ENCODE results near the gene FAIM2.

The FAIM2 gene

GRCh38 chr12:49895773-49896172 is 7.9 kb downstream of the FAIM2 start:
- no peak for DNase-seq (ENCODE audit: low read depth, low spot score)
- ChIA-PET POLR2A (no interaction called here), CTCF (interaction anchor here (1.6 kb wide), 1 partner anchor 72 kb away, joined by 5 read pairs; no protein-coding TSS in a partner anchor)
- H3K4me3 ChIP-seq (ENCODE audit: low read depth, low read length) = no peak overlapping the region
- TF ChIP-seq CTCF (IDR thresholded peaks at IDR 0.05; ENCODE audit: insufficient read depth, low read length, missing control alignments) = no peak

- ChIA-PET CTCF (interaction anchor here (0.7 to 1.5 kb wide), 2 partner anchors 28 to 51 kb away, joined by 3 to 6 read pairs; no protein-coding TSS in a partner anchor), POLR2A (no interaction called here)
- no peak for DNase-seq (ENCODE audit: low read depth, low spot score)
- H3K4me3 ChIP-seq (ENCODE audit: low read depth, low read length) = no peak overlapping the region
- TF ChIP-seq CTCF (IDR thresholded peaks at IDR 0.05; ENCODE audit: insufficient read depth, low read length, missing control alignments) = no peak
Observed at GRCh38 chr12:49894751-49895148, 8.9 kb downstream of the FAIM2 start.

- H3K4me3 ChIP-seq (ENCODE audit: low read depth, low read length) = no peak overlapping the region
- no peak for TF ChIP-seq CTCF (IDR thresholded peaks at IDR 0.05; ENCODE audit: insufficient read depth, low read length, missing control alignments)
- ChIA-PET POLR2A (no interaction called here), CTCF (interaction anchor here (0.7 to 1.5 kb wide), 2 partner anchors 27 to 52 kb away, joined by 3 to 6 read pairs; no protein-coding TSS in a partner anchor)
- DNase-seq (ENCODE audit: low read depth, low spot score) = no peak
Observed at GRCh38 chr12:49893753-49894750, 9.6 kb downstream of the FAIM2 start.

GRCh38 chr12:49892732-49893317 is 10.9 kb downstream of the FAIM2 start:
- no peak for DNase-seq (ENCODE audit: low read depth, low spot score)
- POLR2A ChIA-PET = no interaction called here
- no peak for TF ChIP-seq CTCF (IDR thresholded peaks at IDR 0.05; ENCODE audit: insufficient read depth, low read length, missing control alignments)
- H3K4me3 ChIP-seq (ENCODE audit: low read depth, low read length) = no peak overlapping the region
- CTCF ChIA-PET = interaction anchor here (1.3 kb wide), 1 partner anchor 25 kb away, joined by 14 read pairs; no protein-coding TSS in a partner anchor

GRCh38 chr12:49892084-49892731 is 11.5 kb downstream of the FAIM2 start:
- ChIA-PET POLR2A (no interaction called here), CTCF (interaction anchor here (1.3 kb wide), 1 partner anchor 24 kb away, joined by 14 read pairs; no protein-coding TSS in a partner anchor)
- DNase-seq (ENCODE audit: low read depth, low spot score) = no peak
- TF ChIP-seq CTCF (IDR thresholded peaks at IDR 0.05; ENCODE audit: insufficient read depth, low read length, missing control alignments) = no peak
- no peak overlapping the region for H3K4me3 ChIP-seq (ENCODE audit: low read depth, low read length)

Data from AG04449 (cell line).